Mesenchymal stem cell (in vitro differentiated cells and primary cell): Measurements from ENCODE around the gene ASB2.
A peak's percentile ranks its signal among the peaks of the same experiment; 100 is the strongest.

ENCODE experiments used
- DNase-seq: peaks from one replicate; pipeline ENCODE4 v3.0.0-alpha.2; 2013
- H2AFZ ChIP-seq: one replicate; pipeline ENCODE4 v1.6.1; 2013; ENCODE audit warnings: low read depth, mild to moderate bottlenecking, control low read depth, inconsistent platforms, low read length, moderate library complexity
- H2AK5ac ChIP-seq: 2 replicates; pipeline ENCODE4 v1.6.1; 2013; ENCODE audit warnings: low read length, moderate library complexity, mild to moderate bottlenecking, inconsistent platforms; ENCODE audit not compliant: severe bottlenecking
- H2BK120ac ChIP-seq: one replicate; pipeline ENCODE4 v1.6.1; 2013; ENCODE audit warnings: low read depth, mild to moderate bottlenecking, inconsistent platforms, low read length, moderate library complexity
- H2BK12ac ChIP-seq, 2 experiments: one replicate each; pipeline ENCODE4 v1.6.1; 2013; ENCODE audit warnings: inconsistent platforms in 2 of 2, low read length in 2 of 2, mild to moderate bottlenecking in 2 of 2, moderate library complexity in 2 of 2, control low read depth in 1 of 2
- H2BK15ac ChIP-seq: one replicate; pipeline ENCODE4 v1.6.1; 2013; ENCODE audit warnings: mild to moderate bottlenecking, low read depth, inconsistent platforms; ENCODE audit not compliant: poor library complexity, severe bottlenecking
- H2BK5ac ChIP-seq: 2 replicates; pipeline ENCODE4 v1.6.1; 2013; ENCODE audit warnings: low read depth, mild to moderate bottlenecking, low read length, control low read depth, inconsistent platforms; ENCODE audit not compliant: poor library complexity, severe bottlenecking
- H3K14ac ChIP-seq, 2 experiments: one replicate each; pipeline ENCODE4 v1.6.1; 2013; ENCODE audit warnings: inconsistent platforms in 2 of 2, low read length in 2 of 2, control low read depth in 1 of 2, mild to moderate bottlenecking in 1 of 2, moderate library complexity in 1 of 2
- H3K18ac ChIP-seq, 2 experiments: one replicate each; pipeline ENCODE4 v1.6.1; 2013; ENCODE audit warnings: inconsistent platforms in 2 of 2, low read length in 2 of 2, control low read depth in 1 of 2, low read depth in 1 of 2, mild to moderate bottlenecking in 1 of 2
- H3K23ac ChIP-seq, 2 experiments: one replicate each; pipeline ENCODE4 v1.6.1; 2013; ENCODE audit warnings: inconsistent platforms in 2 of 2, low read length in 2 of 2, mild to moderate bottlenecking in 2 of 2, moderate library complexity in 2 of 2, control low read depth in 1 of 2
- H3K27ac ChIP-seq: 2 replicates; pipeline ENCODE4 v1.5.1; 2013; ENCODE audit warnings: mild to moderate bottlenecking, moderate library complexity, low read length, control low read depth, inconsistent platforms; ENCODE audit not compliant: poor library complexity, severe bottlenecking
- H3K27me3 ChIP-seq, 2 experiments: 2 replicates each; pipeline versions ENCODE4 v1.6.1 to v1.7.0; 2013; ENCODE audit warnings: low read length in 2 of 2, mild to moderate bottlenecking in 2 of 2, moderate library complexity in 2 of 2, control low read depth in 1 of 2, inconsistent platforms in 1 of 2; ENCODE audit not compliant: control insufficient read depth in 1 of 2, insufficient read depth in 1 of 2
- H3K36me3 ChIP-seq, 2 experiments: 2 replicates each; pipeline versions ENCODE4 v1.6.1 to v1.7.0; 2013; ENCODE audit warnings: low read length in 2 of 2, control low read depth in 1 of 2, inconsistent platforms in 1 of 2, low read depth in 1 of 2, mild to moderate bottlenecking in 1 of 2; ENCODE audit not compliant: insufficient read depth in 2 of 2, control insufficient read depth in 1 of 2
- H3K4ac ChIP-seq, 2 experiments: one replicate each; pipeline ENCODE4 v1.6.1; 2013; ENCODE audit warnings: inconsistent platforms in 2 of 2, low read length in 2 of 2, mild to moderate bottlenecking in 2 of 2, moderate library complexity in 2 of 2, control low read depth in 1 of 2, low read depth in 1 of 2
- H3K4me1 ChIP-seq: 2 replicates; pipeline ENCODE4 v1.6.1; 2013; ENCODE audit warnings: low read depth, low read length, control low read depth; ENCODE audit not compliant: control insufficient read depth, insufficient read depth
- H3K4me2 ChIP-seq: 2 replicates; pipeline ENCODE4 v1.6.1; 2013; ENCODE audit warnings: low read length, mild to moderate bottlenecking, inconsistent platforms; ENCODE audit not compliant: poor library complexity, severe bottlenecking
- H3K4me3 ChIP-seq, 2 experiments: 2 replicates each; pipeline versions ENCODE4 v1.5.1 to v1.7.0; 2013; ENCODE audit warnings: low read length in 2 of 2, mild to moderate bottlenecking in 2 of 2, control low read depth in 1 of 2, low read depth in 1 of 2; ENCODE audit not compliant: insufficient read depth in 1 of 2
- H3K79me1 ChIP-seq: replicated peaks from 2 replicates; pipeline ENCODE4 v1.6.1; 2013; ENCODE audit warnings: mild to moderate bottlenecking, control low read depth, low read length, inconsistent platforms; ENCODE audit not compliant: poor library complexity, severe bottlenecking
- H3K9ac ChIP-seq: 2 replicates; pipeline ENCODE4 v1.7.0; 2013; ENCODE audit warnings: mild to moderate bottlenecking, low read length, moderate library complexity
- H3K9me3 ChIP-seq: 2 replicates; pipeline ENCODE4 v1.7.0; 2013; ENCODE audit warnings: mild to moderate bottlenecking, low read length; ENCODE audit not compliant: control insufficient read depth
- H4K8ac ChIP-seq: one replicate; pipeline ENCODE4 v1.6.1; 2013; ENCODE audit warnings: inconsistent platforms, mild to moderate bottlenecking, low read length, moderate library complexity
- H4K91ac ChIP-seq: one replicate; pipeline ENCODE4 v1.6.1; 2013; ENCODE audit warnings: mild to moderate bottlenecking, low read length, inconsistent platforms
- WGBS: methylation state at CpG from one replicate; pipeline ENCODE4 v1.1.7; 2013; ENCODE audit warnings: mixed read lengths; 5-methylcytosine and 5-hydroxymethylcytosine counted together

ASB2 gene

GRCh38 chr14:93946541-93947090 is 29.8 kb downstream of the ASB2 start:
- Histone ChIP-seq H3K4me1 (peaks cover 47% of the 10 kb centered on the region), H2BK15ac (no peak overlapping the region), H3K18ac (no peak overlapping the region), H3K4ac (no peak overlapping the region), H4K8ac (no peak overlapping the region), H3K27ac (peak overlapping the region; percentile 61), H3K9me3 (no peaks in the 10 kb centered on the region), H3K36me3 (no peaks in the 10 kb centered on the region), H2BK5ac (no peak overlapping the region), H3K79me1 (no peaks in the 10 kb centered on the region), H3K9ac (no peak overlapping the region), H4K91ac (no peak overlapping the region), H3K14ac (no peak overlapping the region), H2AK5ac (peak overlapping the region; percentile 21), H3K27me3 (peaks cover 0 to 4% of the 10 kb centered on the region in 2 experiments), H2BK12ac (no peak overlapping the region), H3K4me2 (no peak overlapping the region), H3K23ac (no peak overlapping the region), H2AFZ (no peak overlapping the region), H3K4me3 (no peak overlapping the region), H2BK120ac (no peak overlapping the region)
- WGBS = 79% methylated on average over 7 of the region's 7 CpGs
- peak; percentile 76 for DNase-seq

DNA sequence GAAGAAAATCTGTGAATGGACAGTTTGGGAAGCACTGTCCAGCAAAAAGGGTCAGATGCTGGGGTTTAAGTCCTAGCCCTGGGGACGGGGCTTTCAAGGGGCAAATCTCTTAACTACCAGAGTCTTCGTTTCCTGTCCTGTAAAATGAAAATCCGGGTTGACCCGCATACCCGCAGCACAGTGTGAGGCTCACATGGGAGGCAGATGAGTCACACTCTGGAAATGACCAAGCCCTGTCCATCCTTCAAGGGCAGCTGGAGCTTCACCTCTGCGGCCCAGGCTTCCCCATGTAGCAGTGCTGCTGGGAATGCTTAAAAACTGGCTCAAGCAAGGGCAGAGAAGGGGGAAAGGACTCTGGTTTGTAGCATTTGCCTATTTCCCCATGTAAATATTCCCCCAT is 30.3 kb downstream of the ASB2 start:
- Histone ChIP-seq H3K23ac (no peak overlapping the region), H3K4ac (no peak overlapping the region), H3K4me2 (no peak overlapping the region), H3K27me3 (peaks cover 0 to 4% of the 10 kb centered on the region in 2 experiments), H3K4me1 (peaks cover 51% of the 10 kb centered on the region), H3K79me1 (no peaks in the 10 kb centered on the region), H3K9ac (no peak overlapping the region), H3K4me3 (no peak overlapping the region), H2BK12ac (no peak overlapping the region), H4K8ac (no peak overlapping the region), H3K9me3 (no peaks in the 10 kb centered on the region), H4K91ac (no peak overlapping the region), H2BK120ac (no peak overlapping the region), H3K14ac (no peak overlapping the region), H2AFZ (no peak overlapping the region), H3K18ac (no peak overlapping the region), H2BK5ac (no peak overlapping the region), H3K27ac (peak overlapping the region; percentile 61), H2AK5ac (peak overlapping the region; percentile 13), H2BK15ac (no peak overlapping the region), H3K36me3 (no peaks in the 10 kb centered on the region)
- DNase-seq = peak; percentile 60
- 23% methylated on average over 5 of the region's 6 CpGs for WGBS

DNA sequence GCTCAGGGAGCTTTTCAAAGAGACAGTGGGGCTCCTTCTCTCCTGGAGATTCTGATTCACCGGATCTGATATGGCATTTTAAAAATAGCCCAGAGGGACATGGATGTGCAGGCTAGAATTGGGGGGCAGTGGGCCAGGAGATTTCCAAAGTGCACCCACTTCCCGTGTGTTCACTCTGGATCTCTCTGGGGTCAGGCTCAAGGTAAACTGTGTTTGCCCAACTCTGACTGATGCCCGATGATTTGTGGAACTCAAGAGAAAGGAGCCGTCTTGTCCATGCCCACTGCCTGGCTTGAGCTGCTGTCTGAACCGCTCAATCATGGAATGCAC is 31.3 kb downstream of the ASB2 start:
- H3K4me3 ChIP-seq = no peak overlapping the region
- H3K27ac ChIP-seq = no peak overlapping the region
- H3K27me3 ChIP-seq = peaks cover 0 to 4% of the 10 kb centered on the region in 2 experiments
- H3K4me1 ChIP-seq = peaks cover 55% of the 10 kb centered on the region
- no peak overlapping the region for H2BK120ac ChIP-seq
- no peaks in the 10 kb centered on the region for H3K9me3 ChIP-seq
- no peaks in the 10 kb centered on the region for H3K36me3 ChIP-seq
- no peak overlapping the region for H3K4ac ChIP-seq
- no peak overlapping the region for H3K18ac ChIP-seq
- no peak overlapping the region for H4K8ac ChIP-seq
- no peak for DNase-seq
- no peak overlapping the region for H2BK12ac ChIP-seq
- no peak overlapping the region for H4K91ac ChIP-seq
- H3K14ac ChIP-seq = no peak overlapping the region
- H3K79me1 ChIP-seq = no peaks in the 10 kb centered on the region
- no peak overlapping the region for H2AFZ ChIP-seq
- peak overlapping the region; percentile 29 for H2AK5ac ChIP-seq
- H3K4me2 ChIP-seq = no peak overlapping the region
- no peak overlapping the region for H2BK5ac ChIP-seq
- H2BK15ac ChIP-seq = no peak overlapping the region
- WGBS = 95% methylated on average over 5 of the region's 5 CpGs
- H3K23ac ChIP-seq = no peak overlapping the region
- no peak overlapping the region for H3K9ac ChIP-seq

DNA sequence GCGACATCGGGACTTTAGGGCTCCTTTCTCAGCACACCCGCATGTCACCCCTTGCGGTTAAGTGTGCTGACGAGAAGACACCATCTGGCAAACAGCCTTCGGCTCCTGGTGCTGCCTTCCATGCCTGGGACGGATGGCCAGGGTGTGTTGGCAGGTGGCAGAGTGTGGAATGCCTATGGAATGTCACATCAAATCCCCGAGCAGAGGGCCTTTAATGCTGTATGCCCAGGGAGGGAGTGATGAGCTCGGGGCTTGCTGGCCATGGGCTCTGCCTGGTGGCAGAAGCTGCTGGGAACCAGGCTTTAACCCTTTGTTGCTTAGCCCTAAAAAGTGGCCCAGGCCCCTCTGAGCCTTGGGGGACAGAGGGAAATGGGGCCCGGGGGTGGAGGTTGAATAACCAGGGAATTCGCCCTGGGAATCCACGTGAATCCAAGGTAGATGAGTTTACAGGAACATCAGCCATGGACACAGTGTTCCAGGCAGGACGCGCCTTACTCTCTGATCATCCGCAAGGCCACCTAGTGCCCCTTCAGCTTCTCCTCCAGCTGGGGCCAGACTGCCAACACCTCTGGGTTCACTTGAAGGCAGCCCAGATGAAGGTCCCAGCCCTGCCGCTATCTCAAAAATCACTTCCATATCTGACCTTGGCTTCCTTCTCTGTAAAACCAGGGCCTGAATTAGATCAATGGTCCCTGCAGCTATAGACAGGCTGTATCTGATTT is 31.9 kb downstream of the ASB2 start:
- Histone ChIP-seq H3K18ac (no peak overlapping the region), H2BK12ac (no peak overlapping the region), H3K79me1 (no peaks in the 10 kb centered on the region), H2BK15ac (no peak overlapping the region), H2BK120ac (no peak overlapping the region), H3K4me1 (peaks cover 54% of the 10 kb centered on the region), H3K4ac (no peak overlapping the region), H4K91ac (no peak overlapping the region), H2AFZ (no peak overlapping the region), H3K4me3 (no peak overlapping the region), H3K4me2 (no peak overlapping the region), H3K9me3 (no peaks in the 10 kb centered on the region), H3K9ac (no peak overlapping the region), H4K8ac (no peak overlapping the region), H3K23ac (no peak overlapping the region), H3K27me3 (peaks cover 0 to 5% of the 10 kb centered on the region in 2 experiments), H2BK5ac (no peak overlapping the region), H2AK5ac (peak overlapping the region; percentile 37), H3K27ac (no peak overlapping the region), H3K36me3 (no peaks in the 10 kb centered on the region), H3K14ac (no peak overlapping the region)
- DNase-seq = no peak
- WGBS = 90% methylated on average over 16 of the region's 16 CpGs
